H1 (cell line): ENCODE data around the gene TSR3. TPM values are rescaled to one million over a fixed set of nuclear protein-coding genes. Genes with fewer than 3 reads are reported as not detected.

ENCODE experiments used
- BACH1 ChIP-seq: IDR thresholded peaks from 2 replicates; pipeline ENCODE4 v1.6.1; 2012; ENCODE audit warnings: low read length, improper control_type of control experiment
- CHD7 ChIP-seq: fragments of 300-600 bp; sonication (generic); IDR thresholded peaks from 2 replicates; pipeline ENCODE4 v1.7.1; 2012; ENCODE audit warnings: low read length, moderate library complexity, mild to moderate bottlenecking, inconsistent platforms; ENCODE audit not compliant: insufficient replicate concordance
- EGR1 ChIP-seq: IDR thresholded peaks from 2 replicates; pipeline ENCODE4 v1.6.1; 2011; ENCODE audit warnings: low read depth, low read length, borderline replicate concordance
- EP300 ChIP-seq, 2 experiments: IDR thresholded peaks; 1 replicate in 1 of 2; 2 replicates in 1 of 2; pipeline ENCODE4 v1.6.1; 2011 to 2012; ENCODE audit warnings: low read depth in 2 of 2, low read length in 2 of 2, mild to moderate bottlenecking in 2 of 2, borderline replicate concordance in 1 of 2, inconsistent platforms in 1 of 2, moderate library complexity in 1 of 2
- MAFK ChIP-seq: IDR thresholded peaks from 2 replicates; pipeline ENCODE4 v1.6.1; 2012; ENCODE audit warnings: low read depth, mild to moderate bottlenecking, improper control_type of control experiment, low read length
- POLR2A ChIP-seq, 2 experiments: IDR thresholded peaks; 1 replicate in 1 of 2; 2 replicates in 1 of 2; pipeline ENCODE4 v1.6.1; 2011; ENCODE audit warnings: low read depth in 2 of 2, low read length in 2 of 2, mild to moderate bottlenecking in 2 of 2; ENCODE audit errors: control extremely low read depth in 1 of 2
- POLR2AphosphoS5 ChIP-seq: IDR thresholded peaks from 2 replicates; pipeline ENCODE4 v1.6.1; 2011; ENCODE audit warnings: low read depth, low read length
- RBBP5 ChIP-seq: IDR thresholded peaks from 2 replicates; pipeline ENCODE4 v1.7.1; 2012; ENCODE audit warnings: low read depth, mild to moderate bottlenecking, inconsistent platforms, low read length, moderate library complexity, borderline replicate concordance
- SAP30 ChIP-seq: fragments of 300-600 bp; sonication (generic); IDR thresholded peaks from 2 replicates; pipeline ENCODE4 v1.7.1; 2012; ENCODE audit warnings: low read length, moderate library complexity, mild to moderate bottlenecking, inconsistent platforms; ENCODE audit not compliant: insufficient read depth, insufficient replicate concordance
- SIN3A ChIP-seq, 2 experiments: IDR thresholded peaks in 1 of 2; conservative IDR thresholded peaks in 1 of 2; 2 replicates each; pipeline ENCODE4 v1.6.1; 2011 to 2012; ENCODE audit warnings: low read length in 2 of 2, improper control_type of control experiment in 1 of 2, low read depth in 1 of 2, mild to moderate bottlenecking in 1 of 2
- TAF1 ChIP-seq: IDR thresholded peaks from 2 replicates; pipeline ENCODE4 v1.6.1; 2011; ENCODE audit warnings: mild to moderate bottlenecking, low read depth, low read length
- TEAD4 ChIP-seq: IDR thresholded peaks from 2 replicates; pipeline ENCODE4 v1.6.1; 2012; ENCODE audit warnings: low read depth, low read length, inconsistent platforms, mixed read lengths
- polyA plus RNA-seq, 7 experiments: library from polyadenylated mRNA; depleted of rRNA in 3 of 7; stranded (reverse) in 5 of 7; unstranded in 2 of 7; fragments of >200 nt in 5 of 7; fragments of 200-250 nt in 2 of 7; gene quantifications; 1 replicate in 5 of 7; 2 replicates in 1 of 7; 4 replicates in 1 of 7; pipeline versions ENCODE4 v1.2.1 to v1.2.3, GENCODE V29; 2011 to 2013; ENCODE audit warnings: missing spikeins in 2 of 7, mixed read lengths in 2 of 7
- total RNA-seq: library from RNA; stranded (reverse); fragmentation: NEBNext Ultra II Directional; extraction: Animal tissue kit (Norgen Biotek cat#: 25700); gene quantifications from 2 replicates; pipeline ENCODE4 v1.2.1, GENCODE V29; 2021

TSR3 gene
- total and polyA plus RNA-seq, 2 of the 8 experiments (the other 6 are each of a cell fraction or from before 2014, with no cell fraction given): 43.1 to 52.3 TPM

GRCh38 chr16:1299868-1300203 lies 51.8 kb downstream of the TSR3 start (continued):
- TF ChIP-seq CHD7 (no peak), POLR2A (IDR thresholded peaks at IDR 0.05; ENCODE audit: control extremely low read depth in 1 of 2, low read depth in 2 of 2, low read length in 2 of 2) (no peak), EGR1 (no peak), EP300 (IDR thresholded peaks at IDR 0.05; ENCODE audit: borderline replicate concordance in 1 of 2, low read depth in 2 of 2, low read length in 2 of 2) (no peak), TEAD4 (no peak), BACH1 (no peak), POLR2AphosphoS5 (no peak), SAP30 (no peak), SIN3A (conservative IDR thresholded peaks at IDR 0.05 in 1 of 2, IDR thresholded peaks at IDR 0.05 in 1 of 2; ENCODE audit: low read depth in 1 of 2, low read length in 2 of 2) (no peak), MAFK (no peak), TAF1 (no peak), RBBP5 (no peak)
